Right lobe of liver (tissue), 6 donors: ENCODE measurements around the gene PSMA3. TPM values are rescaled to one million over a fixed set of nuclear protein-coding genes. Genes with fewer than 3 reads are reported as not detected.

Experiments used
- ATAC-seq, 4 donors: fragments of 200-7000 bp; cut with Tn5 transposase; one replicate each; pipeline ENCODE4 v1.9.1; 2020; ENCODE audit warnings: mild to moderate bottlenecking in 4 of 4, moderate library complexity in 4 of 4
- DNase-seq, 3 donors: peaks; one replicate each; pipeline ENCODE4 v3.0.0-alpha.2; 2020
- H3K27ac ChIP-seq, 3 donors: fragments of 200-600 bp; one replicate each; pipeline ENCODE4 v1.8.0; 2022
- H3K27me3 ChIP-seq, 2 donors: fragments of 200-600 bp; one replicate each; pipeline ENCODE4 v1.8.0; 2022
- H3K36me3 ChIP-seq, 4 donors: fragments of 200-600 bp; sonication (generic) in 1 of 4; one replicate each; pipeline versions ENCODE4 v1.5.1 to v1.8.0; 2017 to 2022; ENCODE audit warnings: control low read depth in 1 of 4
- H3K4me1 ChIP-seq, 4 donors: fragments of 200-600 bp; sonication (generic) in 1 of 4; one replicate each; pipeline versions ENCODE4 v1.5.1 to v1.8.0; 2017 to 2022; ENCODE audit warnings: control low read depth in 1 of 4
- H3K4me3 ChIP-seq, 3 donors: fragments of 200-600 bp; one replicate each; pipeline ENCODE4 v1.8.0; 2022
- H3K9me3 ChIP-seq, 4 donors: fragments of 200-600 bp; sonication (generic) in 1 of 4; one replicate each; pipeline versions ENCODE4 v1.5.1 to v1.8.0; 2017 to 2022; ENCODE audit warnings: control low read depth in 1 of 4
- POLR2A ChIP-seq: fragments of 450-650 bp; IDR thresholded peaks from one replicate; pipeline ENCODE4 v1.6.1; 2017; ENCODE audit warnings: antibody characterized with exemption, mild to moderate bottlenecking
- WGBS: methylation state at CpG from one replicate; pipeline ENCODE4 v1.1.6; 2018; ENCODE audit warnings: low coverage, low lambda C conversion rate; ENCODE audit not compliant: insufficient coverage; ENCODE audit errors: missing lambda C conversion rate; 5-methylcytosine and 5-hydroxymethylcytosine counted together
- intact Hi-C, 2 donors: fragments of 100-400 bp; cut with DNase I; formaldehyde crosslinking; loops; one replicate each; pipeline versions ENCODE4 v1.11.2 to v1.14.1; 2022
- total RNA-seq, 6 experiments: library from RNA; depleted of rRNA in 2 of 6; stranded (reverse); fragments of >200 nt in 2 of 6; fragmentation: NEBNext Ultra II Directional in 3 of 6; extraction: Animal tissue kit (Norgen Biotek cat#: 25700) in 3 of 6; gene quantifications; one replicate each; pipeline versions ENCODE4 v1.1.0 to v1.2.4, GENCODE V29; 2016 to 2023
- TF ChIP-seq, protein P1 (sequence below), 4 donors: fragments of 200-600 bp in 3 of 4; fragments of 450-650 bp in 1 of 4; IDR thresholded peaks; one replicate each; pipeline versions ENCODE4 v1.5.1 to v1.8.0; 2016 to 2022; ENCODE audit warnings: antibody characterized with exemption in 4 of 4, mild to moderate bottlenecking in 2 of 4
- donor health status: DM: no; HTN: yes; CAD: no.
- donor health status: DM: no; HTN: no; CAD: no.
- donor health status: DM: no; HTN: no; CAD: no.
- donor health status: DM: no; HTN: yes; CAD: no.
- donor health status: DM: no; HTN: yes; CAD: no.

The PSMA3 gene
- total RNA-seq, 6 experiments from 2014 or later, result 100 to 132 (median 120) TPM

GRCh38 chr14:58296726-58297125, 52.1 kb downstream of the PSMA3 start:
- no peak for ATAC-seq
- Histone ChIP-seq H3K9me3 (no peaks in the 10 kb centered on the region), H3K27me3 (no peaks in the 10 kb centered on the region), H3K4me3 (peak overlapping the region; percentile 72 to 78 (median 77)), H3K36me3 (peaks cover 0 to 25% (median 6%) of the 10 kb centered on the region in 4 donors), H3K4me1 (peaks cover 0 to 48% (median 5%) of the 10 kb centered on the region in 4 donors), H3K27ac (peak overlapping the region; percentile 96 to 97 (median 97))
- no peak for DNase-seq
- 1% methylated on average over 3 of the region's 3 CpGs for WGBS
- intact Hi-C loops, result no loop called here
- no peak for TF ChIP-seq POLR2A
- TF ChIP-seq, protein P1, sequence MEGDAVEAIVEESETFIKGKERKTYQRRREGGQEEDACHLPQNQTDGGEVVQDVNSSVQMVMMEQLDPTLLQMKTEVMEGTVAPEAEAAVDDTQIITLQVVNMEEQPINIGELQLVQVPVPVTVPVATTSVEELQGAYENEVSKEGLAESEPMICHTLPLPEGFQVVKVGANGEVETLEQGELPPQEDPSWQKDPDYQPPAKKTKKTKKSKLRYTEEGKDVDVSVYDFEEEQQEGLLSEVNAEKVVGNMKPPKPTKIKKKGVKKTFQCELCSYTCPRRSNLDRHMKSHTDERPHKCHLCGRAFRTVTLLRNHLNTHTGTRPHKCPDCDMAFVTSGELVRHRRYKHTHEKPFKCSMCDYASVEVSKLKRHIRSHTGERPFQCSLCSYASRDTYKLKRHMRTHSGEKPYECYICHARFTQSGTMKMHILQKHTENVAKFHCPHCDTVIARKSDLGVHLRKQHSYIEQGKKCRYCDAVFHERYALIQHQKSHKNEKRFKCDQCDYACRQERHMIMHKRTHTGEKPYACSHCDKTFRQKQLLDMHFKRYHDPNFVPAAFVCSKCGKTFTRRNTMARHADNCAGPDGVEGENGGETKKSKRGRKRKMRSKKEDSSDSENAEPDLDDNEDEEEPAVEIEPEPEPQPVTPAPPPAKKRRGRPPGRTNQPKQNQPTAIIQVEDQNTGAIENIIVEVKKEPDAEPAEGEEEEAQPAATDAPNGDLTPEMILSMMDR (IDR thresholded peaks at IDR 0.05), result no peak

DNA sequence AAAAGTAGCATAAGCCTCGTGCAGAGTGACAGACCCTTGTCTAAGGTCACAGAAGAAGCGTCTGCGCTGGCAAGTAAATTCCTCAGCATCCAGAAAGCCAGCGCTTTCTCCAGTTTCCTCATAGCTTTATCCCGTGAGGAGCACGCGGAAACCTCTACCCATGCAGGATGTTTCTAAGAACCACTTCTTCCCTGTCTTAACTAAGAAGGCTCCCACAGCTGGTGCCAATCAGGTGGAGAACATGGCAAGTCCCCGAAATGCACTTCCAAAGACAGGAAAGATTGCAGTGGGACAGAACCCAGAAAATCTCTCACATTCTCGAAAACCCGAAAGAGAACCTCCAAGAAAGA, 52.7 kb downstream of the PSMA3 start:
- intact Hi-C loops, result no loop called here
- Histone ChIP-seq H3K4me1 (peaks cover 0 to 45% (median 6%) of the 10 kb centered on the region in 4 donors), H3K27ac (peak overlapping the region; percentile 96 to 97 (median 97)), H3K9me3 (no peaks in the 10 kb centered on the region), H3K36me3 (peaks cover 0 to 24% (median 6%) of the 10 kb centered on the region in 4 donors), H3K27me3 (no peaks in the 10 kb centered on the region), H3K4me3 (peak overlapping the region; percentile 72 to 78 (median 77))
- 0% methylated on average over 10 of the region's 10 CpGs for WGBS
- TF ChIP-seq, protein P1 (IDR thresholded peaks at IDR 0.05), result no peak
- no peak for TF ChIP-seq POLR2A
- ATAC-seq, result peak in 1 of 4 donors; percentile 0
- DNase-seq, result no peak

DNA sequence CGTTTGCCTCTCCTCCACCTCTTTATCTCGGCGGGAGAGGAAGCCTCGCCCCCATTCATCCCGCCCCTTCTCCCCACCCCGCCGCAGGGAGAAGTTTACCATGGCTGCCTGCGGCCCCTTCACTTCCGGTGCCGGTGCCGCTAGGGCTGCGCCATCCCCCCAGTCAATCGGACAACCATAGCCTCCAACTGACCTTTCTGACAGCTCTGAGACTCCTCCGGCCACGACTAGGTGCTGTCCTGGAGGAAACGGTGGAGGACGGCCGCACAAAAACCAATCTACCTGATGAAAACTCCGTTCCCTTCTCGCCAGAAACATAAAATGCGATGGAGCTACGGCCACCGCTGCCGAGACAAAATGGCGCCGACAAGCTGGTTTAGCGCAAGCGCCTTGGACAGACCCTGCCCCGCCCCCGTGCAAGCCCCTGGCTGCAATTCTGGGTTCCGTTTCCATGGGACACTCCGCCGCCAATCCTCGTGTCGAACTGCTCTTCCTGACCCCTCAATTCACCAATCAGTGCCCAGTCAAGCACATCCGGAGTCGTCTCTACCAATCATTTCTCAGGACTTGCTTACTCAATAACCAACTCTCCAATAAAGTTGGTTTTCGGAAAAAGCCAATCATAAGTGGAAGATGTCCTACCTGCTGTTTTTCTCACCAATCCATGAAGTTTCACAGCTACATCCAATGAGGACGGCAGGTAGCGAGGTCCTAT, 53.3 kb downstream of the PSMA3 start:
- Histone ChIP-seq H3K36me3 (peaks cover 0 to 22% (median 6%) of the 10 kb centered on the region in 4 donors), H3K4me1 (peaks cover 0 to 41% (median 6%) of the 10 kb centered on the region in 4 donors), H3K27me3 (no peaks in the 10 kb centered on the region), H3K9me3 (no peaks in the 10 kb centered on the region), H3K4me3 (peak overlapping the region; percentile 96 to 97 (median 97)), H3K27ac (peak overlapping the region; percentile 96 to 97 (median 97))
- intact Hi-C loops, result no loop called here
- TF ChIP-seq, protein P1 (IDR thresholded peaks at IDR 0.05), result no peak
- peak; percentile 81 for TF ChIP-seq POLR2A
- ATAC-seq, result peak; percentile 84 to 93 (median 88)
- DNase-seq, result peak; percentile 98 to 99 (median 99)
- WGBS, result 1% methylated on average over 28 of the region's 40 CpGs

GRCh38 chr14:58298477-58299400, 54.1 kb downstream of the PSMA3 start, which contains the start of gene ARID4A:
TSS of gene ARID4A (plus strand) at chr14:58298555. CDS start at chr14:58299855, 1,300 bp downstream.
- Histone ChIP-seq H3K4me3 (peak within 1 kb of the TSS; percentile 96 to 97 (median 97)), H3K4me1 (peaks cover 0 to 41% (median 6%) of the 10 kb centered on the region in 4 donors), H3K9me3 (no peaks in the 10 kb centered on the region), H3K27ac (peak within 1 kb of the TSS; percentile 96 to 97 (median 97)), H3K36me3 (peaks cover 0 to 18% (median 4%) of the 10 kb centered on the region in 4 donors), H3K27me3 (no peaks in the 10 kb centered on the region)
- DNase-seq (peak; percentile 83 to 95 (median 92)), ATAC-seq (peak; percentile 38 to 48 (median 41))
- intact Hi-C loops, result no loop called here
- TF ChIP-seq, protein P1 (IDR thresholded peaks at IDR 0.05), result no peak
- peak; percentile 96 for TF ChIP-seq POLR2A
- WGBS, result under 1% methylated on average over 21 of the region's 79 CpGs
